Right lobe of liver (tissue), 4 donors: ENCODE data around the gene TNS4.

Experiments used
- POLR2A ChIP-seq: fragments of 450-650 bp; IDR thresholded peaks from one replicate; pipeline ENCODE4 v1.6.1; 2017; ENCODE audit warnings: antibody characterized with exemption, mild to moderate bottlenecking
- TF ChIP-seq, protein P1 (sequence below), 4 donors: fragments of 200-600 bp in 3 of 4; fragments of 450-650 bp in 1 of 4; IDR thresholded peaks; one replicate each; pipeline versions ENCODE4 v1.5.1 to v1.8.0; 2016 to 2022; ENCODE audit warnings: antibody characterized with exemption in 4 of 4, mild to moderate bottlenecking in 2 of 4
- donor health status: DM: no; HTN: no; CAD: no.
- donor health status: DM: no; HTN: no; CAD: no.
- donor health status: DM: no; HTN: yes; CAD: no.

- TF ChIP-seq POLR2A = no peak
- TF ChIP-seq, protein P1, sequence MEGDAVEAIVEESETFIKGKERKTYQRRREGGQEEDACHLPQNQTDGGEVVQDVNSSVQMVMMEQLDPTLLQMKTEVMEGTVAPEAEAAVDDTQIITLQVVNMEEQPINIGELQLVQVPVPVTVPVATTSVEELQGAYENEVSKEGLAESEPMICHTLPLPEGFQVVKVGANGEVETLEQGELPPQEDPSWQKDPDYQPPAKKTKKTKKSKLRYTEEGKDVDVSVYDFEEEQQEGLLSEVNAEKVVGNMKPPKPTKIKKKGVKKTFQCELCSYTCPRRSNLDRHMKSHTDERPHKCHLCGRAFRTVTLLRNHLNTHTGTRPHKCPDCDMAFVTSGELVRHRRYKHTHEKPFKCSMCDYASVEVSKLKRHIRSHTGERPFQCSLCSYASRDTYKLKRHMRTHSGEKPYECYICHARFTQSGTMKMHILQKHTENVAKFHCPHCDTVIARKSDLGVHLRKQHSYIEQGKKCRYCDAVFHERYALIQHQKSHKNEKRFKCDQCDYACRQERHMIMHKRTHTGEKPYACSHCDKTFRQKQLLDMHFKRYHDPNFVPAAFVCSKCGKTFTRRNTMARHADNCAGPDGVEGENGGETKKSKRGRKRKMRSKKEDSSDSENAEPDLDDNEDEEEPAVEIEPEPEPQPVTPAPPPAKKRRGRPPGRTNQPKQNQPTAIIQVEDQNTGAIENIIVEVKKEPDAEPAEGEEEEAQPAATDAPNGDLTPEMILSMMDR (IDR thresholded peaks at IDR 0.05) = no peak
These were observed 14.7 kb downstream of the TNS4 start for GRCh38 chr17:40486522-40487370.
